Germinal center (tissue), 1 donor: ENCODE measurements around the gene REEP2.
"Not testable (repeated sequence)": the region's sequence is repeated elsewhere in the genome, so short reads cannot be mapped to it uniquely, and the experiment has no call there.

Experiments
- DNase-seq: peaks from one replicate; pipeline ENCODE4 v3.0.0; 2012; ENCODE audit warnings: mixed read lengths, low spot score

The REEP2 gene, protein sequence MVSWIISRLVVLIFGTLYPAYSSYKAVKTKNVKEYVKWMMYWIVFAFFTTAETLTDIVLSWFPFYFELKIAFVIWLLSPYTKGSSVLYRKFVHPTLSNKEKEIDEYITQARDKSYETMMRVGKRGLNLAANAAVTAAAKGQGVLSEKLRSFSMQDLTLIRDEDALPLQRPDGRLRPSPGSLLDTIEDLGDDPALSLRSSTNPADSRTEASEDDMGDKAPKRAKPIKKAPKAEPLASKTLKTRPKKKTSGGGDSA

DNA sequence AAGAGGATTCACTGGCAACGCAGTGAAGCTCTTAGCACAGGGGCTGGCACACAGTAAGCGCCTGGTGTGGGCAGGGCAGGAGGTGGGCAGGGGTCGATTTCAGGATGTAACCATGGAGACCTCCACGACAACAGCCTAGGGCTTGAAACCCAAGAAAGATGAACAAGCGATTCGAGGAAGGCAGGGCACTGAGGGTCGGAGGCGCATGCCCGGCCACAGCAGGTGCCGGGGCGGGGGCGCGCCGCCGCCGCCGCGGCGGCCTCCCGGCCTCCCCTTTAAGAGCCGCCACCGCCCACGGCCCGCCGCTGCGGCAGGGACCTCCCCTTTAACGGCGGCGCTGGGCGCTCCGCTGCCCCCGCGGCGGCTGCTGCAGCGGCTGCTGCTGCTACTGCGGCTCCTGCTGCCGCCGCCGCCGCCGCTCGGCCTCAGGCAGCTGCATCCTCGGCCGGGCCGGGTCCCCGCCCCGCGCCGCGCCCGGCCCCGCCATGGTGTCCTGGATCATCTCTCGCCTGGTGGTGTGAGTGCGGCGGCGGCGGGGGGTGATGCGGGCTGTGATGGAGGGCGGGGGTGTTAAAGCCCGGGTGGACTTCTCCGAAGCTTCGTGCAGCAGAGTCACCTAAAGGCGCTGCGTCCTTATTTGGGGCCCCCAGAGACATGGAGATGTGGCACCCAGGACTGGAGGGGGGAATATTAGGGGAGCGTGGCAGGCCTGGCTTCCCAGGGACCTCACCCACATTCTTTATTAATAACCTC lies at the start of gene REEP2:
Gene REEP2, plus strand, starts transcription at position 334 of the 753 bp plus-strand sequence. Its CDS starts 152 bp downstream, at position 486.
- DNase-seq: peak; percentile 85

DNA sequence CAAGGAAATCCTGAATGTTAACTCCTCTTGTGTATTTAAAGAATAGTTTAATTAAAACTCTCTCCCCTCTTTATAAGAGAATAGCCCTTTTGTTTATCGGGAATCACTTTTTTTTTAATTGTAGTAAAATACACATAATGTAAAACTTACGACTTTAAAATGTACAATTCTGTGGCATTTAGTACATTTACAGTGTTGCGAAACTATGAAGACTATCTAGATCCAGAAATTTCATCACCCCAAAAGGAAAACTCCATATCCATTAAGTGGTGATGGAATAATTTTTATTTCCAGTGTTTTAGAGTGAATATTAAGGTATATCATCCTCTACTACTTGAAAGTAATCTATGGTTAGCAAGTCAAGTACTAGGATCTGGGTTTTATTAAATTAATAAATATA lies 49.5 kb upstream of the REEP2 start:
- DNase-seq: no peak

DNA sequence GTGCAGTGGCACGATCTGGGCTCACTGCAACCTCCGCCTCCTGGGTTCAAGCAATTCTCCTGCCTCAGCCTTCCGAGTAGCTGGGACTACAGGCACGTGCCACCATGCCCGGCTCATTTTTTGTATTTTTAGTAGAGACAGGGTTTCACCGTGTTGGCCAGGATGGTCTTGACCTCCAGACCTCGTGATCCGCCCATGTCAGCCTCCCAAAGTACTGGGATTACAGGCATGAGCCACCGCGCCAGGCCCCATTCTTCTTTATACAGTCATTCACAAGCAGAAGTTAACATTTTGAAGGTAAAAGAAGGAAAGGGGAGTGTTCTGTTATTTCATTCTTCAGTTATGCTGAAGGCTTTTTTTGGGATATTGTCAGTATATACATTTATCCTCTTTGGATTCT lies 48.9 kb upstream of the REEP2 start:
- not testable (repeated sequence) for DNase-seq

DNA sequence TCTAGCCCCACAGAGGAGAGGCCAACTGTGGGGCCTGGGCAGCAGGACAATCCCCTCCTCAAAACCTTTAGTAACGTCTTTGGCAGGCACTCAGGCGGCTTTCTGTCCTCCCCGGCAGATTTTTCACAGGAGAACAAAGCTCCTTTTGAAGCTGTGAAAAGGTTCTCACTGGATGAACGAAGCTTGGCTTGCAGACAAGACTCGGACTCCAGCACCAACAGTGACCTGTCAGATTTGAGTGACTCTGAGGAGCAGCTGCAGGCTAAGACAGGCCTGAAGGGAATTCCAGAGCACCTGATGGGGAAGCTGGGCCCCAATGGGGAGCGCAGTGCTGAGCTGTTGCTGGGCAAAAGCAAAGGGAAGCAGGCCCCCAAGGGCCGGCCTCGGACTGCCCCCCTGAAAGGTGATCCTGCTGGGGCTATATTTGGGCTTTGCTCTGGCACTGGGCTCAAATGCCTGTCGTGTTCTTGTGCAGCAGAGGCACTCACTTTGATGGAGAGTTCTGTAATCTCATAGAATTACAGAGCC lies 46.9 kb upstream of the REEP2 start:
- no peak for DNase-seq

DNA sequence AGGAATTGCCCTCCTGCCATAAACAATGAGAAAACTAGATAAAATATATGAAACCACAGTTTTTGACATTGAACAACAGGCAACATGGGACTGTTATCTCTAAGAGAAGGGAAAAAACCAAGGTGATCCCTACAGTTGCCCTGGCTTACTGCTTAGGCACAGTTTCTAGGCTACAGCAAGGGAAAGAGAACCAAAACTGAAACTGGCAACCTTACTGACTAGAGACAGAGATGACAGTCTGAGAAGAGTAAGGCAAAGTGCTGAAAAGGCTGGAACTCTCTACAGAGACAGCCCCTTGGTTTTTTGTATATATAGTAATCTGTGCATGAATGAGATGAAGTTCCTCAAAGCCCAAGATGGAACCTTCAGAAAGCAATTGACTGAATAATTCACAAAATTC lies 36.2 kb upstream of the REEP2 start:
- no peak for DNase-seq

DNA sequence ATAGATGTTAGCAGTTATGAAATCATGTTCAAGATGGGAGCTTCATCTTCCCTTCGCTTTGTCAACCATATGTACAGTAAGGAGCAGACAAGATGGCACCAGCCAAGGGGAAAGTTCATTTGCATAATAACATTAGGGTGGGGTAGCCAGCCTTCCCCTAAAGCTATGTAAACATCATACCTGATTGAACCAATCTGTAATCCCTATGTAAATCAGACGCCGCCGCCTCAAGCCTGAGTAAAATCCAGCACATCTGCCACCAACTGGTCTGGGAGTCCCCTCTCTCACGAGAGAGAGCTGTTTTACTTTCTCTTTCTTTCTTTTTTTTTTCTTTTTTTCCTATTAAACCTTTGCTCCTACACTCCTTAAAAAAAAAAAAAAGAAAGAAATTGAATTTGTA lies 30.8 kb upstream of the REEP2 start:
- no peak for DNase-seq

DNA sequence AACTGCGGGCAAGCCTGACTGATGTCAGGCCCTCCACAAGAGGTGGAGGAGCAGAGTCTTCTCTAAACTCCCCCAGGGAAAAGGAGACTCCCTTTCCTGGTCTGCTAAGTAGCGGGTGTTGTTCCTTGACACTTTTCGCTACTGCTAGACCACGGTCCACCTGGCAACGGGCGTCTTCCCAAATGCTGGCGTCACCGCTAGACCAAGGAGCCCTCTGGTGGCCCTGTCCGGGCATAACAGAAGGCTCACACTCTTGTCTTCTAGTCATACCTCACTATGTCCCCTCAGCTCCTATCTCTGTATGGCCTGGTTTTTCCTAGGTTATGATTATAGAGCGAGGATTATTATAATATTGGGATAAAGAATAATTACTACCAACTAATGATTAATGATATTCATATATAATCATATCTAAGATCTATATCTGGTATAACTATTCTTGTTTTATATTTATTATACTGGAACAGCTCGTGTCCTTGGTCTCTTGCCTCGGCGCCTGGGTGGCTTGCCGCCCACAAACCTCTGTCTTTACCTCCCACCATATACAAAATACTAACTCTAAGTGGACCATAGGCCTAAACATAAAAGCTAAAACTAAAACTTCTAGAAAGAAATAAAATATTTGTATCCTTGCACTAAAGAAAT lies 27.7 kb upstream of the REEP2 start:
- not testable (repeated sequence) for DNase-seq

DNA sequence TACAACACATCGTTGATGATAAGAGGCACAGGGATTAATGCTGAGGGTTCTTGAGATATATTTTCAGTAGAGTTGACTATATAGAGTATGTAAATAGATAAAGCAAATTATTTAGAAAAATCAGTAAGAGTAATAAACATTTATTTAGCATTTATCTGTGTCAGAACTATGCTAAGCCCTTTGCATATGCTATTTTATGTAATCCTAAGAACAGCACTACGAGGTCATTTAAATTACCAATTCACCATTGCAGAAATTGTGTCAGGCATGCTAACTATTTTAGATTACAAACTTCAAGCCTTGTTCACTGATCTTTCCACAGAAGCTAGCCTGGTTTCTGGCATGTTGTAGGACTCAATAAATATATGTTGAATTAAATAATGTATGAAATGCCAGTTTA lies 20.4 kb upstream of the REEP2 start:
- no peak for DNase-seq

DNA sequence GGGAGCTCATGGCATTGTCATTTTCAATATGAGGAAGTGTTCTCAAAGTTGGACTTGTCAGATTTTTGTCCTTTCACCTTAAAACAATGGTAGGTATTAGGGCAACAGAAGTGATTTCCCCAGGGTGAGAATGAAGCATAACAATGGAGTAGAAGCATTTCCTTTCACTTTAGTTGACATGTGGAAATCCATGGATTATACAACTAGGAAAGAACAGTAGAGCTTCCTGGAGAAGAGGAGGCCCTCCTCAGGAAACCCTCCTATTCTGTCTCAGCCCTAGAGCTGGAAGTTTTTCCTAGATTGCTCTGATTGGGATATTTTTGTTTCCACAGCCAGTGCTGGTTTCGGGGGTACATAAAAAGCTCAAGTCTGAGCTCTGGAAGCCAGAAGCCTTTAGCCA lies 13.8 kb upstream of the REEP2 start:
- DNase-seq: no peak

DNA sequence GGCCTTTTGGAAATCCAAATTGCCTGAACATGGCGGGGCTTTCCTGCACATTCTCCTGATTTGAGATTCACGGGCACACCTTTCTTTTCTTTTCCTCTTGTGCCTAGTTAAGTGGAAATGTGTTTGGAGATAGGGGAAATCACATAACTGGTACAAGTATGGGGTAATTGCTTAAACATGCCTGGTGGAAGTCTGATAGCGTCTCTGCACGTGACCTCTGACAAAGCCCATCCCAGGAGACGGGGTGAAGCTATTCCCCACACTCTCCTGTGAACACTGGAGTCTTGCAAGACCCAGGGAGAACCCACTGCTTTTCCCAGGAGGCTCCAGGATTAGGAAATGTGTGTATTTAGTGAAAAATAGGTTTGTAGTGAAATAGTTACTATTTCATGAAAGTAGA lies 2.9 kb upstream of the REEP2 start:
- DNase-seq: no peak

DNA sequence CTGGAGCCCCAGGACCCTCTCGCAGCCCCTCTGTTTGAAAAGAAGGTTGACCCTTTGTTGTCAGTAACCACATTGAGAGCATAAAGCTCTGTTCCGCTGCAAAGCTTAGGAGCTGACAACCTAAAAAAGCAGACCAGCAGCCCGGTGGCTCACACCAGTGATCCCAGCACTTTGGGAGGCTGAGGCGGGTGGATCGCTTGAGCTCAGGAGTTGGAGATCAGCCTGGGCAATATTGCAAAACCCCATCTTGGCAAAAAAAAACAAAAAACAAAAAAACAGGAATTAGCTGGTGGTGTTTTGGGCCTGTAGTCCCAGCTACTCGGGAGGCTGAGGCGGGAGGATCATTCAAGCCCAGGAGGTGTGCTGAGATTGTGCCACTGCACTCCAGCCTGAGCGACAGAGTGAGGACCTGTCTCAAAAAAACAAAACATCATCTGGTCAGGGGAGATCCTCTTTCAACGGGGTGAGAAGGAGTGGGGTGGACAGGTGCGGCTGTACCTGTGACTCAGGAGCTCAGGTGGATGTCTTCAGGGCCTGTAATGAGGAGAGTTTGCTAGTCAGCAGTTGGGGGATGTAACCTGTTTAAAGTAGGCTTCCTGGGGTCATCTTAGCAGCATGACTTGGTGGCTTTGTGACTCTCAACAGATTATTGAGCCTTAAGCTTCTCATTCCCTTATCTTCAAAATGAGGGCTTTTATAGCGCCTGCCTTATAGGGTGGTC lies 694 bp upstream of the REEP2 start:
- no peak for DNase-seq

DNA sequence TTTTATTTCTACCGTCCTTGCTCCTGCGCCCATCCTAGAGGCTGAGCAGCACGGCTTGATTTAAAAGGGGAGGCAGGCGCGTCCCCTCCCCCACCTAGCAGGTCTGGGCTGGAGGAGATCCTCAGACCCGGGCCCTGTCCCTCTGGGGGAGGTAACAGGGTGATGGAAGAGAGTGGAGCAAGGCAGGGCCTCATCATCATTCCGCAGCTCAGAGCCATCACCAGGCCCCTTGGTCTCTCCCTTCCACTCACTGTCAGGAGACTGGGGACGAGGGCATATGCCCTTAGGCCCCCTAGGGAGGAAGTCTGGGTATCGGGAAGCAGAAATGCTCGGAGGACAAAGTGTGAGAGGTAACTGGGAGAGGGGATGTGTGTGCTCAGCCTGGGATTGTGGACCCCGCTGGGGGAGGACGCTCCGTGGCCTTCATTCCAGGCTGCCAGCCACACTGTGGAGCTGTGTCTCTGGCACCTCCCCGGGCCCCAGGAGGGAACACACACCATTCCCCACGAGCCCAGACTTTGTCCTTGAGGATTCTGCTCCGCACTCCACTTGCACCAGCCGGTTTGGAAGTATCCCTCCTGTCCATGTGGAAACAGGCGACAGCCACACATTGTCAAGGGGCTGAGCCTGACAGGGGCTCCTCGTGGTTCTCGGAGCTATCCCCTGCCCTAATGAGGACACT lies 761 bp downstream of the REEP2 start:
- no peak for DNase-seq

DNA sequence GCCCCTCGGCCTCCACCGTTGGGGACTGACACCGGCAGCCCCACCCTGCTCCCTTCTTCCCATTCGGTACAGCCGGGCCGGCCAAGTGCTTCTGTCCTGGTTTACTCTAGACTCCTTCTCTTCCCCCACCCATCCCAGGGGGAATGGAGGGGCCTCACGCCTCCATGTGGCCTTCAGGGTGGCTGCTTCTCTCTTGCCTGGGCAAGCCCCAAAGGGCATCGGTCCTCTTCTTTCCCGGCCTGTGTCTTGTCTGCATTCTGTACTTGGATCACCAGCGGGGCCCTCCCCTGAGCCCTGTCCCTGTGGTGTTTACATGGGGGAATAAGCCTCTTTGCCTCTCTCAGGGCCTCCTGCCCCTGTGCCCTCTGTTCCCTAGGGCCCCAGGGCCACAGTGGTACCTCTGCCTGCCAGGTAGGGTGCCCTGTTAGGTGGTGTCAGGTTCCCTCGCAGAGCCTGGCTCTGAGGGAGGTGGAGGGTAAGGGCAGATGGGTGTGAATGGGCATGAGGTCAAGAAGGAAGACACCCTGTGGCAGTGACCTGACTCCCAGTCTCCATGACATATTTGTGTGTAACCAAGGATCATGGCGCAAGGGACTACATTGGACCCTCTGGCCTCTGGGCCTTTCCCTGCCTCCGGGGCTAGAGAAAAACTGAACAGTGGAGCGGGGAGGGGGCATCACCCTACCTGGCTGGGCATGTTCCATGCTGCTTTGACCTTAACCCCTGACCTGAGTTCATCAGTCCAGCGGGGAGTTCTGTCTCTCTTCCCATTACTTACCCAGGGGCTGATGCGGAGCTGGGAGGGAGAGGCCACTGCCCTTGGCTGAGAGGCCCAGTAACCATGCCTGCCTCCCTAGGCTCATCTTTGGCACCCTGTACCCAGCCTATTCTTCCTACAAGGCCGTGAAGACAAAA lies 1.6 kb downstream of the REEP2 start:
- no peak for DNase-seq

DNA sequence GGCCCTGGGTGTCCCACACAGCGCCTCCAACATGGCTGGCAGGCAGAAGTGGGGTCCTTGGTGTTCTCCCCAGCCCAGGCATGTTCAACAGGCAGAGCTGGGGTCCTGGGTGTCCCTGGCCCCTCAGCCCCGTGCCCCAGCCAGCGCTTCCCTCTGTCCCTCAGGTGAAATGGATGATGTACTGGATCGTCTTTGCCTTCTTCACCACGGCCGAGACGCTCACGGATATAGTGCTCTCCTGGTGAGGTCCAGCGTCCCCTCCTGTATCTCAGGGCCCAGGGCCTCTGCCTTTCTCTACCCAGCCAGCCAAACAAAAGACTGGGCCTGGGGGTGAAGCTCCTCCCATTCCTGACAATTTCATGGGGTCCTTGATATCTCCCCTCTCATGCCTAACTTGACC lies 2.4 kb downstream of the REEP2 start:
- no peak for DNase-seq

DNA sequence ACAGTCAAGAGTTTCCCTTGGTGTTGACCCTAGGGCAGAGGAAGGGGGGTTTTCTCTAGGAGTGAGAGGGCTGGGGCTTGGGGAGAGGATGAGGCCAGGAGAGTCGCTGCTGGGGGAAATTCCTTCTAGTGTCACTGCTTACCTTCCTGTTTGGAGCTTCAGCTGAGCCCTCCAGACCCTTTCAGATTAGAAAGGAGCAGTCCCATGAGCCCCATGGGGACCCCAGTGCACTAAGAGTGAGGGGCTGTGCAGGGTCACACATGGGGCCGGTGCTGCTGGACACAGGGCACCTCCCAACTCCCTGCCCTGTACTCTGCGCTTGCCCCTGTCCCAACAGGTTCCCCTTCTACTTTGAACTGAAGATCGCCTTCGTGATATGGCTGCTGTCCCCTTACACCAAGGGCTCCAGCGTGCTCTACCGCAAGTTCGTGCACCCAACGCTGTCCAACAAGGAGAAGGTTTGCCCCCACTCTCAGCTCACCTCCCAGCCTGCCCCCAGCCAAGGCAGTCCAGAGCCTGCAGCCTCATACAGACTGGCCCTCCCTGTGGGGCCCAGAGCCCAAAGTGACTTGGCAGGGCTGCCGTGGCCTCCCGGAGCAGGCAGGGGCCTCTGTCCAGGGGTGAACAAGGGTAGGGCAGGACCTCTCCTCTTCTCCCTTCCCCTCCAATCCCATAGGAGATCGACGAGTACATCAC lies 5.4 kb downstream of the REEP2 start:
- DNase-seq: no peak

DNA sequence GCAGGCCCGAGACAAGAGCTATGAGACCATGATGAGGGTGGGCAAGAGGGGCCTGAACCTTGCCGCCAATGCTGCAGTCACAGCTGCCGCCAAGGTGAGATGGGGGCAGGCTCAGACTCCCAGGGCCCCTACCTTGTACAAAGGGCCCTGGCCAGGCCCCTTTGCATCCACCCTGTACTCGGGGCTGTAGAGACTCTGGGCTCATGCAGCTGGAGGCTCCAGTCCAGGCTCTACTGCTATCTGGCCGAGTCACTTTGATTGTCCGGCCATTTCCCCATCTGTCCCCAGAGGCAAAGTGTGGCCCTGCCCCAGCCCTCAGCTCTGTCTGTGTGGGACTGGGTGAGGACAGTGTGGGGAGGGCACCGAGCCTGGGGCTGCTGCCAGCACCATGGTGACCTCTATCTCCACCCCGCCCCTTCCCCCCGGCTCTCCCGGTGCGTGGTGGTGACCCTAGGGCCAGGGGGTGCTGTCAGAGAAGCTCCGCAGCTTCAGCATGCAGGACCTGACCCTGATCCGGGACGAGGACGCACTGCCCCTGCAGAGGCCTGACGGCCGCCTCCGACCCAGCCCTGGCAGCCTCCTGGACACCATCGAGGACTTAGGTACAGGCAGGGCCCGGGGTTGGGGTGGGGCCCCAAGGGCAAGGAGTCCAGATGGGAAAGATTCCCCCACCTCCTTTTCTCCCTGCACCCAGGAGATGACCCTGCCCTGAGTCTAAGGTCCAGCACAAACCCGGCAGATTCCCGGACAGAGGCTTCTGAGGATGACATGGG lies 6.1 kb downstream of the REEP2 start:
- DNase-seq: no peak

DNA sequence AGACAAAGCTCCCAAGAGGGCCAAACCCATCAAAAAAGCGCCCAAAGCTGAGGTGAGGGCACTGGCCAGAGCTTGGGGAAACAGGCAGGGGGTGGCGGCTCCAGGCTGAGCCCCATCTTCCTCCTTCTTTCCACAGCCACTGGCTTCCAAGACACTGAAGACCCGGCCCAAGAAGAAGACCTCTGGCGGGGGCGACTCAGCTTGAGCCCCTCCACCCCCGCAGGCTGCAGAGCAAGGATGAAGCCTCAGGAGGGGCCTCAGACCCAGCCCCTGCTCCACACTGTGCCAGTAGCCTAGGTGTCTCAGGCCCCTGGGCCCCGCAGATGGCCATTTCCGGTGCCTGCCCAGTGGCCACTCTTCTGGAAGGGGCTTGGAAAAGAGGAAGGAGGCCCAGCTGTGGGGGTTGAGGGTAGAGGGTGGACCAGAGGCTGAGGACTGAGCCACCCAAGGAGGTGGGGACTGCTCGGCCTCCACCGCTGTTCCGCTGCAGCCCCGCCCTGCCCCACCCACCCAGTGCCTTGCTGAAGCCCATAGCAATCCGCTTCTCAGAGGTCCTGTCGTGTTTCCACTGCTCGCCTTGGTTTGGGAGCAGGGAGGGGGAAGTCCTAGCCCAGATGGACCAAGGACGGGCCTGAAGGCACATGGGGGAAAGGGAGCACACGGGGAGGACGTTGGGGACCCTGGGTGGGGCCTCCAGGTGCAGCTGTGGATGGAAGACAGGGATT lies 6.9 kb downstream of the REEP2 start:
- DNase-seq: no peak

DNA sequence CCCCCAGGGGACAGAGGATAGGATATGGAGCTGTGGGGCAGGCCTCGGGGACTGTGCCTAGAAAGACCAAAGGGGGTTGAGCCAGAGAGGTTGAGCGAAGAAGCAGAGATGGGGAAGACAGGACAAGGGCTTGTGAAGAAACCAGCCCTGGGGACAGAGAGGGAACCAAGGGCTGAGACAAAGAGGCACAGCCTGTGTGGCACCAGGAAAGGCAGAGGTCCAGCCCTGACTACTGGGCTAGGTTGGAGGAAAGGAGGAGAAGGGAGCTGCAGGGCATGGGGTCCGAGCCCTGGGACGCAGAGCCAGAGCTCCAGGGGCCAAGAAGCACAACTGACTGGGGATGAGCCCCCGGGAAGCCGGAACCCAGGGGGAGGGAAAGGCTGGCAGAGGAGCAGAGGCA lies 9.2 kb downstream of the REEP2 start:
- no peak for DNase-seq
